Inflammatory macrophage treated with lipopolysaccharide for 4 hours (primary cell): ENCODE data around the gene LMBR1.

Experiments
- DNase-seq: peaks from one replicate; pipeline ENCODE4 v3.0.0-alpha.2; 2020

The LMBR1 gene

DNA sequence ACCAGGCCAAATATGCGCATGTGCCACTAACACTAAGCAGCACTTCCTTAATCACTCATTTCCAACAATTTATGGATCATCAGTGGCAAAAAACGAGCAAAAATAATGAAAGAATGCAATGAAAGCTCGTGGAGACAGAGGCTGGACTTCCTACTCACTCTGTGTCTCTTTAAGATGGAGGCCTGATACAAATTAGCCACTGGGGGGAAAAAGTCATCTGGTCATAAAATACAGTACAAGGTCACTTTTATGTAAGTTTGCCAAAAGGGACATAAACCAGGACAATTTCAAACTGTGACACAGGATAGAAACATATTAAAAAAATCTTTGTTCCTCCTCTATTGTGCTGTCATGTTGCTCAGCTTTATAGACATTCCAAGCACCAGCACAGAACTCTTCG is 101.7 kb downstream of the LMBR1 start:
- DNase-seq = no peak

DNA sequence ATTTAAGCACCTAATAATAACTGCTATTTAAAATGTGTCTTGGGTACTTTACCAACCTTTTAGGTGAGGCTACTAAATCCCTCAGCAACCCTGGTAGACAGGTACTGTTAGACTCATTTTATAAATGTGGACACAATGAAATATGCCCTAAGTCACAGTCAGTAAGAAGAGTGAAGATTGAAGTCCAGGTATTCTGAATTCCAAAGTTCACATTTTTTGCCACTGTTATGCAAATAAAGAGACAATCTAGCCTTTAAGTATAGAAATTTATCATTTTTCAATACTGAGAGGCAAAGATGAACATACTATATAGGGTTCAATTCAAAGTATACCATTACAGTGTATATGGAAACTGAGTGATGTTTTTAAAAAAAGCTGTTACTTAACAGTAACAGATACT is 102.7 kb downstream of the LMBR1 start:
- DNase-seq = no peak

DNA sequence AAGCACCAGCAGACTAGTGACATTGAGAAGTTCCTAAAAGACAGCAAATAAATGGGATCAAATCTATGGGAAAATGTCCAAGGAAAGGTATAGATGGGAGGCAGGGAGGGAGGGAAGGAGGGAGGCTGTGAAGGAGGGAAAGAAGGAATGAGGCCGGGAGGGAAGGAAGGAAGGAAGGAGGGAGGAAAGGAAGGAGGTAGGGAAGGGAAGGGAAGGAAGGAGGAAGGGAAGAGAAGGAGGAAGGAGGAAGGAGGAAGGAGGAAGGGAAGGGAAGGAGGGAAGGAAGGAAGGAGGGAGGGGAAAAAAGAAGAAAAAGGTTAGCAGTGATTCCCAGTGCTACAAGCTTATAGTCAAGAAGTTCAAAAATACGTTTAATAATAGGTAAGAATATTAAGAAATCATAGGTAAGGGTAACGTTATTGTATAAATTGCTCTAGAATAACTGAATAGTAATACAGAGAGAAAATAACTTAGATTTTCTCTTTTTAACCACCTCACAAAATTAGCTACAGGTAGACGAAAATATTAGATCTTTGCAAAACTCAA is 106.9 kb downstream of the LMBR1 start:
- no peak for DNase-seq

DNA sequence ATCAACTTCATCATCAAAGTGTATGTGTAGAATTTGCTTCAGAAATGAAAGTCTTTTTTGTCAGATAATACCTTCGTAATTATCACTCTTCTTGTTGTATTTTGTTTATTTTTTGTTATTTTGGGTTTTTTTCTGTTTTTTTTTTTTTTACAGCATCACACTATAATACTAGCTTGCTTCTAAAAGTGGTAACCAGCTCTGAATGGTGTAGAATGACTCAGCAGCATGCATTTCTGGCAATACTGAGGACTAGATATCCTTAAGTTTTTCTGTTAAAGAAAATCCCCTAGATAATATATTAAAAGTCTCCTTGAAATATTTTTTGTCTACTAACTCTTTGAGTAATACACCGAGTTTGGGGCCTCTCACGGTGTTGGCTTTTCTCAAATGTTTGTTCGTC is 109.1 kb downstream of the LMBR1 start:
- DNase-seq = no peak

DNA sequence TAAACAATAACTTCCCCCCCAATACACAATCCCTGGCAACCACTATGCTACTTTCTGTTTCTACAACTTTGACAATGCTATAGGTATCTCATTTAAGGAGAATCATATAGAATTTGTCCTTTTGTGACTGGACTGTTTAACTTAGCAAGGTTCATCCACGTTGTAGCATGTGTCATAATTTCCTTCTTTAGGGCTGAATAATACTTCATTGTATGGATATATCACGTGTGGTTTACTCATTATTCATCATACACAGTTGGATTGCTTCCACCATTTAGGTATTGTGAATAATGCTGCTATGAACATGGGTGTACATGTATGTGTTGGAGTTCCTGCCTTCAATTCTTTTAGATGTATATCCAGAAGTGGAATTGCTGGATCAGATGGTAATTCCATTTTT is 111.0 kb downstream of the LMBR1 start:
- no peak for DNase-seq

DNA sequence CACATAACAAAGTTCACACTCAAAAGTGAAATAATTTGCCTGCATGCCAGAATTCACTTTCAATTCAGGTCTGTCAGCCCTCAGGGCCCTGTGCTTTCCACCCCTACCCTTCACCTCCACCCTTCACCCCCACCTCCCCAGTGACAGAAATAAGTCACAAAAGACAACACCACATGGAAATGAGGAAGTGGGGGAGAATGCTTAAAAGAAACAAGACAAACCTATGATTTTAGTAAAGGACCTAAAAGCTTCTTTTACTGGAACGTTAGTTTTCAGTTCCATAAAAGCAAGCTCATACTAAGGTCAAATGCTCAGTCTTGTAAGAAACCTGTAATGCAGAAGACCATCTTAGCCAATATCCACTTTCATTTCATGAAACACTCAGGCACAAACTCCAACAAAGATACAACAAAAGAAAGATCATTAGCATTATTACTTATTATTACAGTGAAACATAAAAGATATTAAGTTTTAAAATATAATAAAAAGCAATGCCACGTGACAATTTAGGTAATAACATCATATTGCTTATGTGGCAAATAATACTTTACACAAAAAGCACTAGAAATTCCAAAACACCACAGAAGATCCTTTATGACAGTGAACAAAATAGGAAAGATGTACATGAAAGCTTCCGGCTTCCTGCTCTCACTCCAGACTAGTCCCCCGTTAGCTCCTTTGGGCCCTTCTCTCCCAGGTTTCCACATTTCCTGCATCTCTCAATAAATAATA is 112.1 kb downstream of the LMBR1 start:
- DNase-seq = peak; percentile 5

DNA sequence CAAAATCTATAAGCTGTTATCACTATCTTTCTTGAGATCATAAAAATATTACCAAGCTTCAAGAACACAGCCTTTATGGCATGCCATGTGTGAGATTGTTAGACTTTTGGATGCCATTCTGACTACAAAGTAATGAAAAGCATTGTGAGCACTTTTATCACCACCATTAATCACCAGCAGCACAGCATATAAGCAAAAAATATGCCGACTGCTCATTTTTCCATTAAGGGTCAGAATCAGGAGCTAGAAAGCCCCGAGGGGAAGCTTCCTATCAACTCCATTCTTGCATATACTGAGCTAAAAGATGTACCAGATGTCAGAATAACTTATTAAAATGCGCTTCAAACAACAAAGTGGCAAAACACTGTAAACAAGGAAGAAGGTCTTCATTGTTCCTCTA is 114.3 kb downstream of the LMBR1 start:
- DNase-seq = no peak

DNA sequence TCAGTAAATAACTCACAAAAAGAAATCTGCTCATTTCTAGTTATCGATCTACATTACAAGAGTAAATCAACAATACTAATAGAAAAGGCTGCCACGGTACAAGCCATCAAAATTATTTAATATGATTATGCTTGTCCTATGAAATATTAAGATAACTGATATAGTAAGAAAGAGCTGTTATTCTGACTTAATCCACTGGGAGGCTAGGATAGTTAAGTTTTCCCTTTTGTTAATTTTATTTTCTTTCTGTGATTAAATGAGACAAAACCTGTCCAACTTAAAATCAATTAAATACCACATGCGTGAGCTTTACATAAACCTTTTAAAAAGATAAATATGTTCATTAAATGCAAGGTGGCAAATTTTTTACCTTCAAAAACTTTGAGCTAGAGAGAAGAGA is 114.8 kb downstream of the LMBR1 start:
- DNase-seq = no peak

DNA sequence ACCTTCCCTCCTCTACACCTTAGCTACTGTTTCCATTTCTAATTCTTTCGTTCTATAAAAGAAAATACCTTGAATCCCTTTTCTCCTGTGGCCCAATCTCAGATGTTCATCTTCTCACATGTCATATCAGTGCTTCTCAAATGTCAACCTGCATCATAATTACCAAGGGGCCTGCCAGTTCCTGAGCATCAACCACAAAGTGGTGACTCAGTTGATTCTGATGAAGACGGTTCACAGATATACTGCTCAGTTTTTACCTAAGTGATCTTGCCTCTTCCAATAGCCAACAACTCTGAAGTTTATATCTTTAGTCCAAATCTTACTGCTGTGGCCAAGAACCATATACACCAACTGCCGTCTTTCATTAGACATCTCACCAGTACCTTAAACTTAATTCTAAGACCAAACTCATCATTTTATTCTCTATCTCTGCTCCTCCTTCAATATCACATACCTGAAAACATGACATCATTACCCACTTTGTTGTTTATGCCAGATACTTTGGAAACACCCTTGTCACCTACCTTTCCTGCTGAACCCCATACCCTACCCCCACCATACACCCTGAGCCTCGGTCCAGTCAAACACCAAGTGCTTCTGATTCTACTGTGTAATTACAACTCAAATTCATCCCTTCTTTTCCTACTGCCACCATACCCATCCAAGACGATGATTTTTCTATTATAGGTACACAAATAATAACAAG is 115.5 kb downstream of the LMBR1 start:
- no peak for DNase-seq

DNA sequence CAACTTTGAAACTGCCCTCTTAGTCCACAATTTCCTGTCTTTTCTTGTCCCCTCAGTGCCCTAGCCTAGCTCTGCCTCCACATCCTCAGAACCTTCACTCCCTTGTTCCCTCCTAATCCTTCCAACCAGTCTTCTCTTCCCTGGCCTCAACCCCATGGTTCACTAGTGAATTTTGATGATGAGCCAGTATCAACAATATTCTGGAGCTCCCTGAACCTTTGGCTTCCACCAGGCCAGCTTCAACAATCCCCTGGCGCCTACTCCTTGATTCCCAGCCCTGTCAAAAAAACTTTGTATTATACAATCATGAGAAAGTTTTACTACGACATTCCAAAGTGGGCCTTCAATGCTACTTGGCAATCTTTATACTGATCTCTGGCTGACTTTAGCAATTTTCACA is 116.5 kb downstream of the LMBR1 start:
- no peak for DNase-seq

DNA sequence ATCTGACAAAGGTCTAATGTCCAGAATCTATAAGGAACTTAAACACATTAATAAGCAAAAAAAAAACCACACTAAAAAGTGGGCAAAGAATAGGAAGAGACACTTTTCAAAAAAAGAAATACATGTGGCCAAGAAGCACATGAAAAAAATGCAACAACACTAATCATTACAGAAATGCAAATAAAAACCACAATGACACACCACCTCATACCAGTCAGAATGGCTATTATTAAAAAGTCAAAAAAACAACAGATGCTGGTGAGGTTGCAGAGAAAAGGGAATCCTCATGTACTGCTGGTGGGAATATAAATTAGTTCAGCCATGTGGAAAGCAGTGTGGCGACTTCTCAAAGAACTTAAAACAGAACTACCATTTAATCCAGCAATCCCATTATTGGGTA is 119.0 kb downstream of the LMBR1 start:
- DNase-seq = peak; percentile 27

DNA sequence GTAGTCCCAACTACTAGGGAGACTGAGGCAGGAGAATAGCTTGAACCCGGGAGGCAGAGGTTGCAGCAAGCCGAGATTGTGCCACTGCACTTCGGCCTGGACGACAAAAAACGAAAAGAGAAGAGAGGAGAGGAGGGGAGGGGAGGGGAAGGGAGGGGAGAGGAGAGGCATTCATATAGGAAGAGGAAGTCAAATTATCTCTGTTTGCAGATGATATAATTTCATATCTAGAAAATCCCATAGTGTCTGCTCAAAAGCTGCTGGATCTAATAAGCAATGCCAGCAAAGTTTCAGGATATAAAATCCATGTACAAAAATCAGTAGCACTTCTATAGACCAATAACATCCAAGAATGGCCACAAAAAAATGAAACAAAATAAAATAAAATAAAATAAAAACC is 120.3 kb downstream of the LMBR1 start:
- DNase-seq = peak; percentile 20

DNA sequence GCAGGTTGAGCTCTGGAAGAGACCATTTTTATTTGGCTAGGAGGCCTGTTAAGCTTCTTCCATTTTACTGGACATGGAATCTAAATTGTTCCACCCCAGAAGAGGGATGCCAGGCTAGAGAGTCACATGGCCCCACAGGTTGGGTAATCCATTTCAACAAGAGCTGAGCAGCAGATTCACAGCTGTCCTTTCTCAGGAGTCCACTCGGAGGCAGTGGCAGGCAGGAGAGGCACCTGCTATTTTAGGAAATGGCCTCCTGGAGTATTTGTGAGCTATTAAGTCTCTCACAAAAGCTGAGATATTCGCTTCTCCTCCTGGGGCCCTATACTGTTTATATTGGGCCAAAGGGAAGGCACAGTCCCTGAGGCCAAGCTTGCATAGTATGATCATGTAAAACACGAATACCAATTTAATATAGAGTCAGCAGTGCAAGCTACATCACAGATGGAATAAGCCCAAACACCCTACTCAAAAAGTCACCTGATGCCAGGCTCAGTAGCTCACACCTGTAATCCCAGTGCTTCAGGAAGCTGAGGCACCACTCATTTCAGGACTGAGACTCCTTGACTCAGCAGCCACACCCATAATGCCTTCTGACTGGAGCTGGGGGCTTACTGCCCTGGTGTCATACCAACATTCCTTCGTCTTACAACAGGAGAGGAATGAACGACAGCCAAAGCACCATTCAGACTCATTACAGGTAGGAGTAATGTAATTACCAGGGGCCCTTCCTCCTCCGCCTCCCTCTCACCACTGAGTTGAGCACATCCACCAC is 124.1 kb downstream of the LMBR1 start:
- no peak for DNase-seq

DNA sequence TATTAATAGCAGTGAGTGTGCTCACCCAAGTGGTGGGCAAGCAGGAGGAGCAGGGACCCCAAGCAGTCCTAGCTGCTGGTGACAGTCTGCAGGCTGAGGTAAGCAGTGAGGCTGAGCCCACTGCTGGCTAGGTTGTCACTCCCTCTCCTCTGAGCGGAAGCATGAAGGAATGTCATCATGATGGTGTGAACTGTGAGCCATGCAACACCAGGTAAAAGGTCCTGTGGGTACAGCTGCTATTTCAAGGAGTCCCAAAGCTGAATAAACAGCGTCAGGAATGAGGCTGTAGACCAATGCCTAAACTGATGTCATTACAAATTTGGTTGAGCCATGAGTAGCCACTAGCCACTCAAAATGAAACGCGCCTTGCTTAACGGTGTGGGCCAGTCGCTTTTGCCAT is 126.3 kb downstream of the LMBR1 start:
- no peak for DNase-seq

DNA sequence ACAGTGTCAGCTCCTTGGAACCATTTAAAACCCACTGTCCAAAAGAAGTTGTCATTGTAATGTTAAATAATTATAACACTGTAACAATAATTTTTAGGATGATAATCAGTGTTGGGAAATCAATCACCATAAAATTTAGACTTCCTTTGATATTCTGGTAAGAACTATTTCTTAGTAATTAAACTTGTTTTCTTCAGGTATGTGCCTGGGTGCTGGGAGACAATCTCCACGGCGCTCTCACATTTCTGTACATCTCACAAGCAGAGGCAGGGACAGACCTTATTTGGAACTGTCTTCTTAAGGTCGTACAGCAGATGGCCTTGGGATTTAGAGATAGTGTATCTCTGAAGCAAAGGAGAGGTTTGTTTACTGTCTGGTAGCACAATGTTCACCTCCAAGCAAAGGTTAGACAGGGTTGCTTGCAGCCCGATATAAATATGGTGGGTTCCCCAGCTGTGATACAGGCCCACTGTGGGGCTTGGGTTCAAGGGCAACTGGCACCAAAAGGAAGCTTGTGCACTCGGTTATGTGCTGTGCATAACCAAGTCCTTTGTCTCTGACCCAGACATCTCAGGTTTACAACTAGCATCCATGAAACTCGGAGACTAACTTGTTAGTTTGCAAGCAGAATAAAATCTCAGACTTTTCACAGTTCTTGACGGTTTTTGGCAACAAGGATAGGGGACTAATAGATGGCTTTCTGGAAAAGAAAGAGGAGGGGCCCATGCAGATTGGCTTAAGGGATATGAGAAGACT is 126.9 kb downstream of the LMBR1 start:
- no peak for DNase-seq

DNA sequence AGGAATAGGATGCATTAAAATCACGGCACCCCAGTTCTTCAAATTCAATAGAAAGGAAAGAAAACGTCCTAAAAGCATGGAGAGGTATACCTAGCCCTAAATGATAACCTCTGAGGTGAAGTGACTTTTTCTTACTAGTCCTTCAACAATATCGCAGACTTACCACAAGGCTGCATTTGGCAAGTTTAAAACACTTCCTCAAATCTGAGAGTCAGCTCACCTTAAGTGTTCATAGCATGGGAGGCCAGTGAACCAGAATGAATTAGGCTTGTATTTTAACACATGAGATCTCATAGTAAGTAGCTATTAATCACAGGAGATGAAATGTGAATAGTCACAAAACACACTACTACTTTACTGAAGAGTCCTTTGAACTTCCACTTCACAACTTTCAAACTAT is 128.2 kb downstream of the LMBR1 start:
- no peak for DNase-seq

DNA sequence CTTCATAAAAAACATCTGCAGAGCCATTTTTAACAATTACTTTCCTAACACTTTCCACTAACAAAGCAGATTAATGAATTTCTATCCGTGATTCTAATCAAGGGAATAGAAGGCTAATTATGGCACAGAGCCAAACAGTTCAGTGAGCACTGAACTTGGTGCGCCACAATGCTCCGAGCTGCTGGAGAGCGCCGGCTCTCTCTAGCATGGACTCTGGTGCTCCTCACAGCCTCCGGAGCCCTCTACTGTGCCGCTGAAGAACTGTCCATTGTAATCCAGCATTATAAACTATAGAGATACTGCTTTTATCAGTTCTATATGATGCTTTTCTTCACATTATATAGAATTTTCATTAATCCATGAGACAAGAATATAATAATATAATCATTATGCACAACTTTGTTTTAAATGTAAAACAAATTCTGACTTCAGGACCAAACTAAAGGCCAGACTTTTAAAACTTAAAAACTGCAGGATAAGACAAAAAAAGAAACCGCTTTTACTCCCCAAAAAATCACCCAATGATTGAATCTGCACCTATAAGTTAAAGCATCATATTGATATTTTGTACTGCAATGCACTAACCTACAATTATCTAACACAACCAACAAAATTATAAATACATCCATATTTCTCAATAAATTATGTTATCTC is 128.8 kb downstream of the LMBR1 start:
- DNase-seq = no peak

DNA sequence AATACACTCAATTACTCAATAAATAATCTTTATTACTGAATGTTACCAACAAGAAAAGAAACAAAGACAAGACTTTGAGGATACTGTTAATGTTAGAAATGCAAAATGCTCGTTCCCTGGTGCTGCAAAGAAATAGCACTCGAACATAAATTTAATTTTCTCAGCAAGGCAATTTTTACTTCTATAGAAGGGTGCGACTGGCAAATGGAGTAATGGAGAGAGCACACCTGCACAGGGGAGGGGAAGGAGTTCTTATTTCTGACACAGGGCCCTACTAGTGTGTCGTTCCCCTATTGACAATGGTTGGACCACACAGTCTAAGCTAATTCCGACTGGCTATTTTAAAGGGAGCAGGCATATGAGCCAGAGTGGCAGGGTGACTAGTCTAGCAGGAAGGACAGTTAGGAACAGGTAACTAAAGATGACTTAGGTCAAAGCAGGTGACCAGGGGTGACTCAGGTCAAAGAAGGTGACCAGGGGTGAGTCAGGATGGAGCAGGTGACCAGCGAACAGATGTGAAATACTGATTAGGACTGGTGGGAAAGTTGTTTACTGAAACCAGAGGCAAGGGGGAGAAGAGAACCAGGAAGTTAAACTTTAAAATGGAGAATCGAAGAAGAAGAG is 133.3 kb downstream of the LMBR1 start:
- DNase-seq = no peak

DNA sequence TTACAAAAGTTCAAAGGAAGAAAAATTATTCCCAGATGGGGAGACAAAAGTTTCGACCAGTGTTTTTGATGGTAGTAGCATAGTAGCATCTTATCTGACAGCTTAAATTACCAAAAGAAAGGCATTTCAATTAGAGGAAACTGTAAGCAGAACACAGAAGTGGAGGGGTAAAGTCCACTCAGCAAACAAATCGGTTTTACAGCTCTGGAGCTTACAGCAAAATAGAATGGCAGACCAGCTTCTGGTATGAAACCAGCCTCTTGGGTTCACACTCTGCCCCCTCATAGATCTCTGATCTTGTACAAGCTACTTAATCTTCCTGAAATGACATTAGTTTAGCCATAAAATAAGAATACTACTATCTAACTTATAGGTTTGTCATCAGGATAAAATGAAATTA is 133.8 kb downstream of the LMBR1 start:
- DNase-seq = no peak

DNA sequence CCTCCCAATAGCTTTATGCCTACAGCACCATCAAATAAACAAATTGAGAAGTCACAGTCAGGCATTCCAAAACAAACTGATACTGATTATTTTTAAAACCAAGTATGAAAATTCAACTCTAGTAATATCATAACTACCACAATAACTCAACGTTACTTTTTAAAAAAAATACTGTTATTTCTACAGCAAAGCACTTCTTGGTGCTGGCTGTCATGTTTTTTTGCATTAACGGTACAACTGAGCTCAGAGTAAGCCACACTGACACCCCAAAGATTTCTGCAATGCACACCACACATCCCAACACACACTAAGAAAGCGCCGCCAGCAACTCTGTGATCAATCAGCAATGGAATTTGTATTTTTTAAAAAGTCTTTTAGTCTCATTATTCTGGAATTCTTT is 138.8 kb downstream of the LMBR1 start:
- DNase-seq = no peak

DNA sequence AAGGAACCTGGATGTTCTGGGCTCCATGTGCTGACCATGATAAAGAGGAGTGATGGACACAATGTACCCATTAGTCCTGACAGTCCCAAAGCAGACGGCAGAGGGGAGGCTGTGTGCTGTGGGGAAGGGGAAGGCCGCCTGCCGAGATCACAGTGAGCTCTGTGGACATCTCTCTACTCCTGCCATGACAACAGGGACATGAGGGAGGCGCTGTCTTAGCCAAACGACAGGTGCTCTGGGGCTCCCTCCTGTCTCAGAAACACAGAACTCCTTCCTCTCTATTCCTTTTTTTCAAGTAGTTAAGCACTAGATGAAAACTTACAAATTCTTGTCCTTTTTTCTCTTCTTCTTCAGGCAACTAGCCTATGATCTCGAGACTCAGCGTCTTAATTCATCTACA is 139.4 kb downstream of the LMBR1 start:
- DNase-seq = no peak

DNA sequence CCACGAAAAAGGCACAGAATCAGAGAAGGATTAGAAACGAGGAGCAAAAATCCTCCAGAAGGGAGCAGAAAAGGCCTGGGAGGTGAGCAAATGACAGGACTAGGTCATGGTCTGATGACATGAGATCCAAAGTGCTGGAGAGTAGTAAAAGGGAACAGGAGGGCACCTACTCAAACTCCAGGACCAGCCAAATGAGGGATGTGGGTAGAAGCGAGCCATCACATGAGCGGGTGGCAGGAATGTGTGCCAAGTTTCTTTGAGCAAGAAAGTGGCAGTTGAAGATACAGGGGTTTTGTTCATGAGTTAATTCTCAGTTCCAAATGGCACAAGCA is 139.8 kb downstream of the LMBR1 start:
- DNase-seq = peak; percentile 59
